ENCODE measurements around the gene IGF2BP3.
"Not testable (repeated sequence)": the region's sequence is repeated elsewhere in the genome, so short reads cannot be mapped to it uniquely, and the experiment has no call there.

The IGF2BP3 gene

DNA sequence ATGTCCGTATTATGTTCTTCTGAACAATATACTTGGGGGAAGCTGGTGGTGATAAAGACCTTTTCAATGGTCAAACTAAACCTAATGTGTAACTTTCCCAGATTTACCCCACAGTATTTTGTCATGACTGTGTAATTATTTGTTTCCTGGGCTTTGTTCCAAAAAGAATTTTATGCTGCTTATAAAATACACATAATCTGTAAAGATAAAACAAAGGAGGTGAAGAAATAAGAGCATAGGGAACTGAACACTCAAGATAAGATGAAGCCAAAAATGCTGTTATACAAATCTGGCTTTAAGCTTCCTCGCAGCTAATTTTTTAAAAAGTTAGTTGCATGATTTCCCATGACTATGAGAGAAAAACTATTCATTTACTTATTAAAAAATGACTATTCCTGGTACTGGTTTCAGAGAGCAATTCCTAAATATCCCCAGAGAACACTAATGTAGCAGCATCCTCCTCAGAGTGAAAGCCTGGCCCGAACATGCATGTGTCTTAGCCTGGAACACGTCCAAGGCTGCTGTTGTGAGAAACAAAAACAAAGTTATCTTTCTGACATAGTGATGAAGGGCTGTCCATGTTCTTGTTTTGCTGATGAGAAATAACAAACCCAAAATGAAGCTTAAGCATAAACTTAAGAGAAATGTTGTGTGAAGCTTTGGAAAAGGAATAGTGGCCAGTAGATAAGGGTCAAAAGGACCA, 137.2 kb downstream of the IGF2BP3 start:
- H3K9me3 ChIP-seq: no peaks in the 10 kb centered on the region
- no peak overlapping the region for H3K4me3 ChIP-seq
- peaks cover 8% of the 10 kb centered on the region for H3K4me1 ChIP-seq
- in situ Hi-C loops (cut with MboI; ENCODE audit: low sequenced_read_pairs): no loop called here
- no peaks in the 10 kb centered on the region for H3K27me3 ChIP-seq (ENCODE audit: low read depth)
- peaks cover 51% of the 10 kb centered on the region for H3K36me3 ChIP-seq (replicated peaks)
- no peak for DNase-seq (ENCODE audit: low spot score in 2 of 2)

DNA sequence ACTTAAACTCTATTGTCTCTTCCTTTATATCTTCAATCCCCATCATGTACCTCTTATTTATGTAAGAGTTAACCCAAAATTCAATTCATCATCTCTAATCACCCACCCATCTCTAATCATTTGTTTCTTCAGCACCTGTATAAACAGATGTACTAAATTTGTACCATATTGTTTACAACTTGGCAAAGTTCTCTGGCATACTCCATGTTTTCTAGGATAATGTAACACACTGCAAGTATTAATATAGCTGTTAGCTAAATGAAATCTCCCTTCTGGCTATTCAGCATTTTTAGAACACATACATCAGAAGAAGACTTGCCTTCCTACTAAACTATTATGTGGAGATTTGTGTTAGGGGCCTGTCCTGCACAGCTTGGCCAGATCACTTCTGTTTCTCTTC, 138.1 kb downstream of the IGF2BP3 start:
- Histone ChIP-seq H3K4me1 (peaks cover 8% of the 10 kb centered on the region), H3K27me3 (ENCODE audit: low read depth) (no peaks in the 10 kb centered on the region), H3K4me3 (no peak overlapping the region), H3K36me3 (replicated peaks) (peaks cover 43% of the 10 kb centered on the region), H3K9me3 (no peaks in the 10 kb centered on the region)
- in situ Hi-C loops (cut with MboI; ENCODE audit: low sequenced_read_pairs): no loop called here
- no peak for DNase-seq (ENCODE audit: low spot score in 2 of 2)

DNA sequence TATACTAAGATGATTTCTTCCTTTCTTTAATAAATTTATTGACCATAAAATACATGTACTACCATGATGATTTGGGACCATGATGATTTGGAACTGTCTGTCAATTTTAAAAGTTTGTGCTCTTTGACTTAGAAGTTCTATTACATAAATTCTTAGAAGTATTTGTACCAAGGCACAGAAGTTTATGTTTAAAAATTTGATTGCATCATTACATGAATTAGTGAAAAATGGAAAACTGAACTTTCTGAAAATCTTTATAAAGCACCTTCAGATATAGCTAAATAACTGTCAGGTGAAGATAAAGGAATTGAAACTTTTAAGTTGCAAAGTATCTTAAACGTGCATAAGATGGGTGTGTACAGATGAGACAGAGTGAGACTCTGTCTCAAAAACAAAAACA, 139.2 kb downstream of the IGF2BP3 start:
- Histone ChIP-seq H3K4me1 (peaks cover 8% of the 10 kb centered on the region), H3K4me3 (no peak overlapping the region), H3K36me3 (replicated peaks) (peaks cover 40% of the 10 kb centered on the region), H3K27me3 (ENCODE audit: low read depth) (no peaks in the 10 kb centered on the region), H3K9me3 (no peaks in the 10 kb centered on the region)
- no peak for DNase-seq (ENCODE audit: low spot score in 2 of 2)
- in situ Hi-C loops (cut with MboI; ENCODE audit: low sequenced_read_pairs): no loop called here

DNA sequence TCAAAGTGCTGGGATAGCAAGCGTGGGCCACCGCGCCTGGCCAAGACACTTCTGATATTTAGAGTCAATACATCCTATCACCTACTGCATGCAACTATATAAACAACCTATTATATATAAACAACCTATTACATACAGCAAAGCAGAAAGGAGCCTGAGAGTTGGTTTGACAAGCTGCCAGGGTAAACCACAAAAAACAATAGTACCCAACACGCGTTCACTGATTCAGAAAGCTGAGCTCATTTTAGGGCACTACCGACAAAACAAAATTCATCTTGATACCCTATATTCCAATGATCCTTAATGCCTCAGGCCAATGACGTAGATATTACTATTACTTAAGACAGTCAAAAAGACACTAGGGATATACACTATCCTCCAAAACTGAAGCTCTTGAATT, 154.9 kb downstream of the IGF2BP3 start:
- DNase-seq (ENCODE audit: low spot score in 2 of 2): no peak
- H3K9me3 ChIP-seq: no peaks in the 10 kb centered on the region
- no peaks in the 10 kb centered on the region for H3K4me1 ChIP-seq
- H3K36me3 ChIP-seq (replicated peaks): peaks cover 88% of the 10 kb centered on the region
- in situ Hi-C loops (cut with MboI; ENCODE audit: low sequenced_read_pairs): no loop called here
- no peaks in the 10 kb centered on the region for H3K27me3 ChIP-seq (ENCODE audit: low read depth)
- no peak overlapping the region for H3K4me3 ChIP-seq

DNA sequence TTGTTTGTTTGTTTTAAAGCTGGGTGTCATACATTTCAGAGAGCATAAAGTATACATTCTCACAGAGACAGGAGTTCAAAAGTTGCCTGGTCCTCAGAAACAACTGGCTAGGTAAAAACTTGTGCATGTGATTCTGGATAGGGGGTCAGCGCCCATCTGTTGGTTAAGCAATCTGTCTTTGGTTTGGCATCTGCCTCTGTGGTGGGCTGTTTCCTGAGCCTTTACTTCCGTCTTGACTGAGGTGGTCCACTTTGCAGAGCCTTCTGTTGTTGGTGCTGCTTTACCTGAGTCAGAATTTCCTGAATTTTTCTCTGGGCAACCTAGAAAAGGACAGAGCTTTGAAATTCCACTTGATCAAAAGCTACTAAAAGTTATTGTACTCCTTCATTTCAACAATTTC, 158.2 kb downstream of the IGF2BP3 start:
- H3K9me3 ChIP-seq; H3K4me1 ChIP-seq; DNase-seq (ENCODE audit: low spot score in 2 of 2); in situ Hi-C loops (cut with MboI; ENCODE audit: low sequenced_read_pairs); H3K4me3 ChIP-seq; H3K27me3 ChIP-seq (ENCODE audit: low read depth): not testable (repeated sequence)
- peaks cover 88% of the 10 kb centered on the region for H3K36me3 ChIP-seq (replicated peaks)

DNA sequence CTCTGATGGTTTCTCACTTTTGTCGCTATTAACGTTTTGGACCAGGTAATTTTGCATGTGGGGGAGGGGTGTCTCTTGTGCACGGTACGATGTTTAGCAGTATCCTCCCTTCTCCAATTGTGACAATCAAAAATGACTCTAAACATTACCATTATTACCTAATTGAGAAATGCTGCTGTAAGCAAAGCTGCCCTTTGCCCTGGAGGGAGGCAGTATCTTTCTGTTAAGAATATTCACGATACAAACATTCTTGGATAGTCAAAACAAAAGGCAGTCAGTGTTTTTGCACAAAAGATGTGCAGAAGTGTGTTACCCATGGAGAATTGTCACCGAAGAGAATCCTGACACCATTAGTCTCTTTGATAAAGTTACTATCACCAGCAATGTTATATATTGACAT, 161.5 kb downstream of the IGF2BP3 start:
- Histone ChIP-seq H3K4me1 (peaks cover 8% of the 10 kb centered on the region; the same call in 1 of the 2 replicates), H3K4me3 (no peak overlapping the region), H3K9me3 (no peaks in the 10 kb centered on the region), H3K36me3 (replicated peaks) (peaks cover 82% of the 10 kb centered on the region), H3K27me3 (ENCODE audit: low read depth) (no peaks in the 10 kb centered on the region)
- in situ Hi-C loops (cut with MboI; ENCODE audit: low sequenced_read_pairs): no loop called here
- no peak for DNase-seq (ENCODE audit: low spot score in 2 of 2)

DNA sequence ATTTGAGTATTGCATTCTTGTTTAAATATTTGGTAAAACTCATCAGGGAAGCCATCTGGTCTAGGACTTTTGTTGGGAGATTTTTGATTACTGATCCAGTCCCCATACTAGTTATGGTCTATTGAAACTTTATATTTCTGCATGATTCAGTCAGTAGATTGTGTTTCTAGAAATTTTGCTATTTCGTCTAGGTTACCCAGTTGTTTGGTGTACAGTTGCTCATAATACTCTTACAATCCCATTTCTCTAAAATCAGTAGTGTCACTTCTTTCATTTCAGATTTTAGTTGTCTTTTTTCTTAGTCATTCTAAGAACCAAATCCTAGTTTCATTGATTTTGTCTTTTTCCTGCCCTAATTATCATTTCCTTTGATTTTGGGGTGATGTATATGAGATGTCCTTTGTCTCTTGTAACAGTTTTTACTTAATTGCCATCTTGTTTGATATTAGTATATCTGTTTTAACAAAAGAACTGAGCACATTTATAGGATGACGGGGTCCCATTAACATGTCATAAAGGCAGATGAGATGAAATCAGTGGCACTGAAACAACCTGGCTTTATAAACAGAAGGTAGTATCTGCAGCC, 163.3 kb downstream of the IGF2BP3 start:
- Histone ChIP-seq H3K9me3 (no peaks in the 10 kb centered on the region), H3K4me3 (no peak overlapping the region), H3K27me3 (ENCODE audit: low read depth) (no peaks in the 10 kb centered on the region), H3K36me3 (replicated peaks) (peaks cover 68% of the 10 kb centered on the region), H3K4me1 (peaks cover 8% of the 10 kb centered on the region; the same call in 1 of the 2 replicates)
- in situ Hi-C loops (cut with MboI; ENCODE audit: low sequenced_read_pairs): no loop called here
- DNase-seq (ENCODE audit: low spot score in 2 of 2): no peak

DNA sequence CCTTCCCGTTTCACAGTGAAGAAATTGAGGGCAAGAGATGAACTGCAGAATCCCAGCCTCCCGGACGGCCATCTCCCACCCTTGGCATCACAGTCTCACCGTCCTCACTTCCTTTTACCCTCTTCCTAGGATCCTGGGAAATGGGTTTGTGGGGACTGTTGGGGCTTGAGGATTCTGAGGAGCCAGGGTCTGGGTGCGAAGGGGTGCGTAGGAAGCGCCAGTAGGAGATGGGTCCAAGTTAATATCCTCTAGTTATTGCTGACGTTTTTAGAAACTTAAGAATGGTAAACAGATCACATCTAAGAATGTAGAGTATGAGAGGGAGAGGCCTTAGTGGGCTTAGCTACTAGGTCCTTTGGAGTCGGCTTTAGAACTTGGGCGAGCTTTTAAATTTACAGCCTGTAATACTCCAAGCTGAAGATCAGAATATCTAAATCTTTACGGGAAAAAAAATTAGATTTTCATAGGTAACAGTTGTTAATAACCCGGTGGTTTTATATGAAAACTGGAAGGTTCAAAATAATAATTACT, 170.5 kb downstream of the IGF2BP3 start:
- no peaks in the 10 kb centered on the region for H3K27me3 ChIP-seq (ENCODE audit: low read depth)
- H3K4me3 ChIP-seq: peak overlapping the region; percentile 94
- no peaks in the 10 kb centered on the region for H3K9me3 ChIP-seq
- DNase-seq (ENCODE audit: low spot score in 2 of 2): no peak
- H3K4me1 ChIP-seq: peaks cover 12% of the 10 kb centered on the region
- peaks cover 17% of the 10 kb centered on the region for H3K36me3 ChIP-seq (replicated peaks)
- in situ Hi-C loops (cut with MboI; ENCODE audit: low sequenced_read_pairs): no loop called here

DNA sequence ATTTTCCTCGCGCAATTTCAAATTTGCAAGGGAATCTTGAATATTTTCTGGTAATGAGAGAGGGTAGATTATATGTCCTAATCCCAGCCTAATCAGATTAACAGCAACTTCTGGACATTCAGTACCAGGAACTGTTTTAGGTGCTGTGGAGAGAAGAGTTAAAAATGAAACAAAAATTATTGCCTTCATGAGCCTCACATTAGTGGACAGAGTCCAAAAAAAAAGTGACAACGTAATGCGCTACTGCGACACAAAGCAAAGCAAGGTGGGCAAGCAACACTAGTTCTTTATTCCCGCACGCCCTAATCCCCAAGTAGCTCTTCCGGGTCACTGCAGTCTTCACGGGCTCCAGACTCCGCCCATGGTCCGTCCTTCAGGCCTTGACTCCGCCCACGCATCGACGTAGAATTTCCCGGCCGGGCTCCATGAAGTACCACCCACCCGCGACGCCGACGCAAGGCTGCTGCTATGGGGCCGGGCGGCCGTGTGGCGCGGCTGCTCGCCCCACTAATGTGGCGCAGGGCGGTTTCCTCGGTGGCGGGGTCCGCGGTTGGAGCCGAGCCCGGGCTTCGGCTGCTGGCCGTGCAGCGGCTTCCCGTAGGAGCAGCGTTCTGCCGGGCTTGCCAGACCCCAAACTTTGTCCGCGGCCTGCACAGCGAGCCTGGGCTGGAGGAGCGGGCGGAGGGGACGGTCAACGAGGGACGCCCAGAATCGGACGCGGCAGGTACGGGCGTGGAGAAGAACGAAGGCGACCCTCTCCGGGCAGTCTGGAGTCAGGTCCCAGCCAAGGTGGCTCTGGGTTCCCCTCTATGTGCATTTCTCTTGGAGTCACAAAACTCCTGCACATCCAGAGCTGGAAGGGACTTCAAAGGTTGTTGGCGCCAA, 171.2 kb downstream of the IGF2BP3 start, which contains the start of gene MALSU1:
Gene MALSU1 (plus strand): TSS at position 455 of the 885 bp plus-strand sequence. CDS start 14 bp downstream, at position 469.
- in situ Hi-C loops (cut with MboI; ENCODE audit: low sequenced_read_pairs): no loop called here
- peak within 1 kb of the TSS; percentile 94 for H3K4me3 ChIP-seq
- H3K27me3 ChIP-seq (ENCODE audit: low read depth): no peaks in the 10 kb centered on the region
- H3K4me1 ChIP-seq: peaks cover 19% of the 10 kb centered on the region
- peaks cover 12% of the 10 kb centered on the region for H3K36me3 ChIP-seq (replicated peaks)
- peak; percentile 94 to 98 for DNase-seq (ENCODE audit: low spot score in 2 of 2)
- H3K9me3 ChIP-seq: no peaks in the 10 kb centered on the region

DNA sequence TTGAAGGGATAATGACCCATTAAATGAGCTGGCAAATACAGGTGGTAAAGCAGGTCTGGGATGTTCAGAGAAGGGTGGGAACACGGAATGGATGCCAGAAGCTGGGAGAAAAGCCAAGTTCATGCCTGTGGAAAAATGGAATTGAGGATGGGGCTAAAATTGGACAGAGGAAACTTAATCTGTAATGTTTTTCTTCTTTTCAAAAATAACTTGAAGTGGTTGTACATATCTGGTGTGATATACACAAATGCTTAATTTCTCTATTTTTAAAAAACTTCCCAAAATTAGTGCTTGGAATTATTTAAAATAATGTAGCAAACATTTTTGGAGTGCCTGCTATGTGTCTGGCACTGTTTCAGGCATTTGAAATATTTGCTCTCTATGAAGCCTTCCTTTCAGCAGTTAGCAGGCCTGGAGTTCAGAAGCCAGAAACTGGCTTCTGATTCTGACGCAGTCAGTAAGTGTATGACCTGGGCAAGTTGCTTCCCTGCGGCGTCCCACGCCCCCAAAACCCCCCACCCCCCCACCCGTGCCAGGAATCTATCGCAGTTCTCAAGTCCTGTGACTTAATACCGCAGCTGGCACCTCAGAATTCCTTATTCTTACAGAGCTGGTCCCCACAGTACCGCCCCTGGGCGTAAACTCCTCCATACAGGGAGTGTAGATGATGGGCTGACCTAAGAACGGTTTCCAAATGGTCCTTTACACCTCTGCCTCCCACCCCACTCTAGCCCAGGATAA, 172.0 kb downstream of the IGF2BP3 start:
- Histone ChIP-seq H3K27me3 (ENCODE audit: low read depth) (no peaks in the 10 kb centered on the region), H3K4me1 (peaks cover 20% of the 10 kb centered on the region), H3K4me3 (peak overlapping the region; percentile 94), H3K9me3 (no peaks in the 10 kb centered on the region), H3K36me3 (replicated peaks) (peaks cover 11% of the 10 kb centered on the region)
- DNase-seq (ENCODE audit: low spot score in 2 of 2): peak; percentile 25 to 41
- in situ Hi-C loops (cut with MboI; ENCODE audit: low sequenced_read_pairs): no loop called here

DNA sequence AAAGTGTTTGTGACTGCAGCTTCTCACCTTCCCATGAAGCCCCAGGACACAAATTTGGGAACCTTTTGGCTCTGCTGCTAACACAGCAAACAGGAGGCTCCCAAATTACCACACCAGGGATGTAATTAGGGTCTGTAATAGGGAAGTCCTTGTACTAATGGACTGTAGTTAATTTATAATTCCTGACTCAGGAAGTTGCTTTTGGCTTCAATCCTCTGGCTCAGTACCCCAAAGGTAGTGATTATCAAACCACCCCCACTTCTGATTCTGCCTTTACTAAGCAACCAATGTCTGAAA, 174.9 kb downstream of the IGF2BP3 start:
- Histone ChIP-seq H3K4me1 (peaks cover 20% of the 10 kb centered on the region), H3K27me3 (ENCODE audit: low read depth) (no peaks in the 10 kb centered on the region), H3K9me3 (no peaks in the 10 kb centered on the region), H3K36me3 (replicated peaks) (no peaks in the 10 kb centered on the region), H3K4me3 (no peak overlapping the region)
- DNase-seq (ENCODE audit: low spot score in 2 of 2): no peak
- in situ Hi-C loops (cut with MboI; ENCODE audit: low sequenced_read_pairs): no loop called here

DNA sequence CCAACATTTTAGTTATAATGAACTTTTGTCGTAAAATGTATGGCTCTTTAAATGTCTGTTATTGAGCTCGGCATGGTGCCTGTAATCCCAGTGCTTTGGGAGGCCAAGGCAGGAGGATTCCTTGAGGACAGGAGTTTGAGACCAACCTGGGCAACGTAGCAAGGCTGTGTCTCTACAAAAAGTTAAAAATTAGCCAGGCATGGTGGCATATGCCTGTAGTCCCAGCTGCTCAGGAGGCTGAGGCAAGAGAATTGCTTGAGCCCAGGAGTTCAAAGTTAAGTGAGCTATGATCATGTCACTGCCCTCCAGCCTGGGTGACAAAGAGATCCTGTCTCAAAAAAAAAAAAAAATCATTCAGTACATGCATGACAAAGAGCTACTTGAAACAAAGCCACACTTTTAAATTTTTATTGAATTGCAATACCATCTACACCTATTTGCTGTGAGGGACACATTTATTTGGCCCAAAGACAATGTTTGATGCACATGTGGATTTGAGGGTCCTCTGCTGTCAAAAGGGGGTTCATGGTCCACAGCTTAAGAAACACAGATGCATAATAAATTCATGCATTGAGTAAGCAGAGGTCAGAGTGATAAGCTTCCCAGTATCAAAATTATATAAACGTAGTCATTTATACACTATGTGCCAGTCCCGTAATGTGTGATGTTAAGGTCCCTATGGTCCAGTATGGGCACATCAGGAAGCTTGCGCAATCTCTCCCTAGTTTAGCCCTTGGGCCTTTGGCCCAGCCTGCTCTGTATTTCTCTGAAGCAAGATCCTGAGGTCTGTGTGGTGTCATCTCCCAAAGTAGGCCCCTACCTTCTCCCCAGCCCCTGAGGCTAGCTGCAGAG, 175.5 kb downstream of the IGF2BP3 start:
- Histone ChIP-seq H3K4me1 (peaks cover 20% of the 10 kb centered on the region), H3K9me3 (no peaks in the 10 kb centered on the region), H3K27me3 (ENCODE audit: low read depth) (no peaks in the 10 kb centered on the region), H3K4me3 (no peak overlapping the region), H3K36me3 (replicated peaks) (no peaks in the 10 kb centered on the region)
- in situ Hi-C loops (cut with MboI; ENCODE audit: low sequenced_read_pairs): no loop called here
- DNase-seq (ENCODE audit: low spot score in 2 of 2): no peak
